NCI-H146 treated with DMSO at 0.1 percent for 48 hours (cell line): ENCODE measurements around the gene AHDC1.
"Not testable (repeated sequence)": the region's sequence is repeated elsewhere in the genome, so short reads cannot be mapped to it uniquely, and the experiment has no call there.

Experiments
- DNase-seq: peaks from one replicate; lab custom pipeline; 2025; ENCODE audit not compliant: unreplicated experiment; lab: John Stamatoyannopoulos, UW

The AHDC1 gene

DNA sequence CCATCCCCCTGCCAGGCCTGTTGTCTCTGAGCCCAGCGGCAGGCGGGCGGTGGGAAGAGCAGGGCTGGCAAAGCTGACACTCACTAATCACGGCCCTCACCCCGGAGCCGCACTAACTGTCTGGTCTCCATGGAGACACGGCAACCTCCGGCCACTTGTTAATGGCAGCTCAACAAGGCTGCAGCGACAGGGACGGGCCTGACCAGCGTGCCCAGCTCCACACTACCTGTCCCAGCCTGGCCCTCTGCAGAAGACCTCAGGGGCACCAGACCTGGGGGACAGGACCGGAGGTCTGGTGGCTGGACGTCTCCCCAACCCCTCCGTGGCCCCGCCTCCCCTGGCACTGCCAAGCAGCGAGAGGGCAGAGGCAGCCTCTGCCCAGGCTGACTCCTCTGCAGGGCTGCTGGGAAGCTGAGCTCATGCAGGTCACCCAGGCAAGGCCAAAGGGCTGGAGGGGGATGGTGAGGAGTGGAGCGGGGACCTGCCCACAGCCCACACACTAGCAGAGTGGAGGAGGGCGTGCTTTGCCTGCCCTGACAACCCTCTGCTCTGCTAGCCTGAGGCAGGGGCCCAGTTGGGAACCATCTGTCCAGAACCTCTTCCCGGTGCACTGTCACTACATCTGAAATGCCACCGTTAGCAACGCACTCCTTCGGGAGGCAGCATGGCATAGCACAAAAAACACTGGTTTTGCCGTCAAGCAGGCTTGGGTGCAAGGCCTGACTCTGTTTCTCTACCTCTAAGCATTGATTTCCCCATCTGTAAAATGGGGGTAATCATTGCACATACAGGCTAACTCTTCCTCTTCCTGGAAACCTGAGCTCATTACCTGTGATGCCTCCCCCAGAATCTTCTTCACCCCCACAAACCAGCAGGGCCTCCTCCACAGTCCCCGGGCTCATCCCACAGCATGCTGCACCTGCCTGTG is 84.3 kb downstream of the AHDC1 start:
- DNase-seq, result no peak

DNA sequence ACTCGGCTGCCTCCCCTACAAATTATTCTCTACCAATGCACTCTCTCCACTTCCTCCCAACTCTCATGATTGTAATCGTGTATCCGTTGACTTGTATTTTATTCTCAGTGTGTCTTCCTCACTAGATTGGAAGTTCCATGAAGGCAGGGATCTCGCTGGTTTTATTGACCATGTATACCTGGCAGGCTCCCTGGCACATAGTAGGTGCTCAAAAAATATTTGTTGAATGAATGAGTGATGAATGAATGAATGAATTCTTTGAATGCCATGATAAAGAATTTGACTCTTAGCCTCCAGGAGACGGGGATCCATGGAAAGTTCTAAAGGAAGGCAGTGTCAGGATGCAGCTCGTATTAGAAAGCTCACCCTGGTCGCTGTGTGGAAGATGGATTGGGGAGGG is 85.1 kb downstream of the AHDC1 start:
- no peak for DNase-seq

DNA sequence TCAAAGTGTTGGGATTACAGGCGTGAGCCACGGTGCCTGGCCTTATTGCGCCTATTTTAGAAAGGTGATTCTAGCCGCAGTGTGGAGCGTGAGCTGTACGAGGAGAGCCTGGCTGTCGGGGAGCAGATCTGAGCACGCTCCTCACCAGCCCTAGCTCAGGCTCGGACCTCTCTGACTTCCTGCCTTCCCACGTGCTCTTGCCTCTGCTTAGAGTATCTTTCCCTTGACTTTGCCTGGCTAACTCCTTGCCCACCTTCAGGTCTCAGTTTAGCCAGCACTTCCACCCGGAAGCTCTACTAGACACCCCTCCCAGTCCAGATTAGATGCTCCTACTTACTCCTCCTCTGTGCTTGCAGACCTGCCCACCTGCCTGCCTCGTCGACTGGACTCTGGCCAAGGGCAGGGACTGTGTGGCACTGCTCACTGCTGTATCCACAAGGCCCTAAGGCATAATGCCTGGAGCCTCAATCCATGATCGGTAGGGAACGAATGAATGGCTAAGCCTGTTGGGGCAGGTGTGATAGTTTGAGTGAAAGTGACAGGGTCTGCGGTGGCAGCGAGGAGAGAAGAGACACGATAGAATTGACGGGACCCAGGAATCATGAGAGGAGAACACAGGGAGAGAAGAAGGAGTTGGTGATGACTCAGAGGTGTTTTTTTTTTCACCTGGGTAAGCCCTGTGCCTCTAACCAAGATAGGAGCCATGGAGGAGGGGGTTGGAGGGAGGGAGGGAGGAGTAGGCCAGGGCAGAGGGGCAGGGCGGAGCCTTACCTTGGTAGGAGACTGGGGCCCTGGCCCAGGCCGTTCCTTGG is 85.8 kb downstream of the AHDC1 start:
- no peak for DNase-seq

DNA sequence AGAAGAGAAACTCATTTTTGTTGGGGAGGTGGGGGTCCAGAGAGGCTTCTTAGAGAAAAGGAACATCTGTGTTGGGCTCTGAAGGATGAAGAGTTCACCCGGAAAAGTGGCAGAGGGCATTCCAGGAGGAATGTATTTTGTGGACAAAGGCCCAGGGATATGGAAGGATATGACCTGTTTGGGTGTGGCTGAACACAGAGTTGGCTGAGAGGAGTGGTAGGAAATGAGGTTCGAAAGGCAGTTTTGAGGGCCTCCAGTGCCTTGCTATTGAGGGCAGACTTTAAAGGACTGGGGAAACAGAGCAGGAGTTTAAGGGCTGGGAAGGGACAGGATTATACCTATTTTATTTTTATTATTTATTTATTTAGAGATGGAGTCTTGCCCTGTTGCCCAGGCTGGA is 86.6 kb downstream of the AHDC1 start:
- no peak for DNase-seq

DNA sequence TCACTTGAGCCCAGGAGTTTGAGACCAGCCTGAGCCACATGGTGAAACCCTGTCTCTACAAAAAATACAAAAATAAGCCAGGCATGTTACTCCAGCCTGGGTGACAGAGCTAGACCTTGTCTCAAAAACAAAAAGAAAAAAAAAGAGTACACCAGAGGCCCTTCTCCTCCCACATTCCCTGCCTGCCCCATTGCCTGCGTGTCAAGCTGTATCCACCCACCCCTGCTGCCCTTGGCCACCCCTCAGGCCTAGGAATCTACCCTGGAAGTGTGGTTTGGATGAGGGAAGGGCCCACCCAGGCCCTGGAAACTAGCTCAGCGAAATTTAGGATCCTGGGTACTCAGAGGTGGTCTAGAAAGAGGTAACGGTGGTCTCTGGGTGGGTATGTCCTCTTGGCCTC is 88.3 kb downstream of the AHDC1 start:
- DNase-seq, result no peak

DNA sequence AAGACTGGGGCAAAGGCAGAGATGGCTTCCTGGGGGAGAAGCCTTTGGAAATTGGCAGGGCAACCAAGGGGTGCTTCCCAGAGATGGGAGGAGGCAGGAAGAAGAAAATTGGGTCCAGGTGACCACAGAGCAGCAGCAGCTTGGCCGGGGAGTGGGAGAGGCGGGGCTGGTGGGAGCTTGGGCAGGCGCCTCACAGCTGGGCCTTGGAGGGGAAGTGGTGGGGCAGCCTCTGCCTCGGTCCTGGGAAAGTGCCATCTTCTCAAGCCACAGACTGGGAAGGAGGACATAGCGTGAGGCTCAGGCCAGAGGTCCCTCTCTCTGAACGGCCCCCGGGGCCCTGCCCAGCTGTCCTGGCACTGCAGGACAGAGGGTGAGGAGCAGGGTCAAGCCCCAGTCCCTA is 90.0 kb downstream of the AHDC1 start:
- DNase-seq, result no peak

DNA sequence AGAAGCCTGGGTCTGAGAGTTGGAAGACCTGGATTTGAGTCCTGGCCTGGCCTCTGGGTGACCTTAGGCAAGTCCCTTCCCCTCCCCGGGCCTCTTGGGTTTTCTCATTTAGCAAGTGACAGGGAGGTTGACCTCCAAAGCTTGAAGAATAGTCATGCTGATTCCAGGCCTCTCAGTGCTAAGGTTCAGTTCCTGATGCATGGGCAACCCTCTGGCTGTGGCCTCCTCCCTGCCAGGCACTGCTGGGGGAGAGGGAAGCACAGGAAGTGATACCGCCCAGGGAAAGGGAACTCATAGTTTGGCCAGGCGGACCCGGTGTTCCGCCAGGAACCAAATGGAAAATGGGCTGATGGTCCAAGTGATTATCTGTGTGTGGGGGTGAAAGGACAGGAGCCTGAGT is 90.4 kb downstream of the AHDC1 start:
- DNase-seq, result no peak

DNA sequence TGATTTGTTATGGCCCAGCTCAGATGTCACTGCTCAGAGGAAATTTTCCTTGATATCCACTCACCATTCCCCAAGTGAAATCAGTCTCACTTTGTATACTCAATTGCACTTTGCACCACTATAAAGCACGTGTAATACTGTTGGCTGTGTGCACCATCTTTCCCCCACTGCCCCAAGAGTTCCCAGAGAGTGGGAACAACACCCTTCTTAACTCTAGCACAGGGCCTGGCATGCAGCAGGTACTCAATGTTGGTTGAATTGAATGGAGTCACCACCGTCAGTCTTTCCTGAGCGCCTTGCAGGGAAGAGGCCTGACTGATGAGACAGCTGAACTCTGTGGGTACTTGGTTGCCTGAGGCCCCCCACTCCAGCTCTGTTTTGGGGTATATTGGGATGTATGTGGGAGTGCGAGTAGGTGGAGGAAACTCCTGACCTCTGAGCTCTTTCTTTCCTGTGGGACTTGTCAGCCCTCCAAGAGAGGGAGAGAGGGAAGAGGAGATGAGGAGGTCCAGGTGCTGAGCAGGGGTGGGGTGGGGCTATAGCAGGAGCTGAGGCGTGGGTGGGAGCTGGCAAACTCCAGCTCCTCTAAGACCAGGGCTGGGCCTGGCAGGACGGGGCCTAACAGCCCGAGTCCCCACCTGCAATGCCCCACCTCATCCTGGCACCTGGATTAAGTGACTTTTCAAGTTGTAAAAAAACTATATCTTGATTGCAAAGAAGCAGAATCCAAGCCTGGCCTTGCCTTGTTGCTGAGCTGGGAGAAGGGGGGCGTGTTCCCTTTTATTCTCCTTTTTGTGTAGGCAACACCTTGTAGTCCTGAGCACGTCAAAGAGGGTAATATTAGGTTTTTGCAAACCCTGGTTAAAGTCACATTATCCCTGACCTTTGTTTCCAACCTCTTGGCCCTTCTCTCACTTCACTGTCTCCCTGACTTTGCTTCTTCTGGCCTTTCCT is 94.5 kb downstream of the AHDC1 start:
- no peak for DNase-seq

DNA sequence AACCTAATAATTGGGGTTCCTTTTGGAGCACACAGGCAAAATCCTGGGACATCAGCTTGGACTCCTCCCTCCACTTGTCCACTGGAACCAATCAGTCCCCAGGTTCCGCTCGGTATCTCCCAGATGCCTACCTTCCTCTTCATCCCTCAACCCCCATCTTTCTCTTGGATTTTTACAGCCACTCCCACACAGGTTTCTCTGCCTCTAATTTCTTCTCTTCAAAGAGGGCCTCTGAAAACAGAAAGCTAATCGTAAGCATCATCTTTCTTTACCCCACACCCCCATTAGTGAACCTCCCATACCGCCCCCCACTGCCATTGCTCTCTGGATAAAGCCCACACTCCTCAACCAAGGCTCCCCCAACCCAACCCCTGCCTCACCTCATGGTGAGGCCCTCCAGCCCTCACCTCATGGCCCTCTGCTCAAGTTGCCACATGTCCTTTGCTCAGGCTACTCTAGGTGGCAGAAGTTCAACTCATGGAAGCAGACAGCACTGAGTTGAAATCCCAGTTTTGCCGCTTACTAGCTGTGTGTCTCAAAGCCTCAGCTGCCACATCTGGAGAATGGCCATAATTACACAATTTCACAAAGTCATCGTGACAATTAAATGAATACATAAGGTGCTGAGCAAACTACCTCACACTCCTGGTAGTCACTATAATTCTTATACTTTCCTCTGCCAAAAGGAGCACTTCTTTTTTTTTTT is 95.8 kb downstream of the AHDC1 start:
- no peak for DNase-seq

DNA sequence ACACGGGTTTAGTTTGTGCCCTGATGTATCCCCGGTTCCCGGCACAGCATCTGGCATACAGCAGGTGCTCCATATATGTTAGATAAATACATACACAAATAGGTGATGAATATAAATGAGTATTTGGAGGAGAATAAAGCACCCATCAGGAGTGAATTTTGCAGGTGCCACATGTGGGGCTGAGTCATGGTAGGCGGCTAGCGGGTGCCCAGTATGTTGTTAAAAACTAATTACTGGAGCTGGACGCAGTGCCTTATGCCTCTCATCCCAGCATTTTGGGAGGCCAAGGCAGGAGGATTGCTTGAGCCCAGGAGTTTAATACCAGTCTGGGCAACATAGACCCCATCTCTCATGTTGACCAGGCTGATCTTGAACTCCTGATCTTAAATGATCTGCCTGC is 97.2 kb downstream of the AHDC1 start:
- DNase-seq, result no peak

DNA sequence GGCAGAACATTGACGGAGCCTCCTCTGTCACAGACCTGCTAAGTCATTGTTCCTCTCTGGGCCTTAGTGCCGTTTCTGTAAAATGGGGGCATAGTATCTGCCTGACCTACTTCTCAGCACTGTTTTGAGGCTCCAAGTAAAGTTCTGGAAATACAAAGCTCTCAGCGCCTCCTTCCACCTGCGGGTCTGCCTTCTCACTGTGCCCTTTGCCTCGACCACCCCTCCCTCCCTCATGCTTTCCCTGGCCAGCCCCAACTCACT is 98.6 kb downstream of the AHDC1 start:
- DNase-seq, result no peak

DNA sequence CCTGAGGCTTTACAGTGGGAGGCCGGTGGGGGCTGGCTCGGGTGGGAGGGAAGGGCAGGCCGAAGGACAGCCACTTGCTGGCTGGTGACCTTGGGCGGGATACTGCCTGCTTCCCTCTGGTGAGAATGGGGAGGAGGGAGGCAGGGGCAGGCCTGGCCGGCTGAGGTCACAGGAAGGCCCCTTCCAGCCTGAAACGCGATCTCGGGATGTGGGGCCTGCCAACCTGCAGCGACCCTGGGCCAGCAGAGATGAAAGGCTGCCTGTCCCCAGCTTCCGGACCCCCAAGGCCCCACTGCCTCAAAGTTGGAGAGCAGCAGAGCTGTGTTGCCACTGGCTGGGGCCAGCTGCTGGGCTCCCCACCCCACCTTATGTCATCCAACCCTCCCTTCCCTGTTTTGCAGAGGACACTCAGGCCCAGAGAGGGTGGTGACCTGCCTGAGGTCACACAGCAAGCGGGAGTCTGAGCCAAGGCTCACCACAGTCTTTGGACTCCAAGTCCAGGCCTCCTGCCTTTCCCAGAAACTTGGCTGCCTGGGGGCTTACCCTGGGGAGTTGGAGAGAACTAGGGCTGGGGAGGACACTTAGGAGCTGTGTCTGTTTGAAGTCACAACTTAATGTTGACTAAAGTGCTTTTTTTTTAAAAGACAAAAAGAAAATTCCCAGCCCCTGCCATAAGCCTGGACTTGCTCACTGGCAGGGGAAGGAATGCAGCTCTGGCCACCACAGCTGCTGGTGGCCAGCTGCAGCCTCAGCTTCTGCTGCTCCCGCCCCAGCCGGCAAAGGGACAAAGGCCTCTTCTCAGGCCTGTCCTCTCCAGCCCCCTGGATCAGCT is 99.1 kb downstream of the AHDC1 start:
- no peak for DNase-seq

DNA sequence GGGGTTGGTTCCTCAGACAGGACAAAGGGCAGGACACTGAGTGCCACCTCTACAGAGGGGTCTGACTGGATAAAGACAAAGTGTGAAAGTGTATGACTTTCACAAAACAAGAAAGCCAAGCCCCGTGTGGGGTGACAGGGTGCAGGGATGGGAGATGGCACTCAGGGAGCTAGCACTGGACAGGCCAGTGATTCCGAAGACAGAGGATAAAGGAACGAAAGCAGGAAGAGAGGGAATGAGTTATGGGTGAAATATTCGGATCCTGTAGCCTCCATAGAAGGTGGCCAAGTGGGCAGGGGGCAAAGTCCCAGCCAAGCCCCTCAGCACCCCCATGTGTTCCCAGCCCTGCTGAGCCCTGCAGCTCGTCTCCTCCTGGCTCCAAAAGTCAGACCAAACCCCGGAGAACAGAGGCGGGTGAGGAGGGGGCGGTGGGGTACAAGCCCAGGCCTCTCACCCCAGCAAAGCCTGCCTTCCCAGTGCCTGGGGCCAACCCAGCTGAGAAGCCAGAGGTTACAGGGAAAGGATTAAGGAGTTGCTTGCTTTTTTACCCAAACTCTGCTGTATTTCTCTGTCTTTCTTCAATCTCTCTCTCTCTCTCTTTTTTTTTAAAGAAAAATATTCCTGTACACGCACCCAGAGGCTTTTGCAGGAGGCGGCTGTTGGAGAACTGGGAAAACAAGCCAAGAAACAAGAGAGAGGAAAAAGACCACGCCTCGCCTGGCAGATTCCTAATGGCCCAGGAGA is 99.9 kb downstream of the AHDC1 start:
- no peak for DNase-seq

DNA sequence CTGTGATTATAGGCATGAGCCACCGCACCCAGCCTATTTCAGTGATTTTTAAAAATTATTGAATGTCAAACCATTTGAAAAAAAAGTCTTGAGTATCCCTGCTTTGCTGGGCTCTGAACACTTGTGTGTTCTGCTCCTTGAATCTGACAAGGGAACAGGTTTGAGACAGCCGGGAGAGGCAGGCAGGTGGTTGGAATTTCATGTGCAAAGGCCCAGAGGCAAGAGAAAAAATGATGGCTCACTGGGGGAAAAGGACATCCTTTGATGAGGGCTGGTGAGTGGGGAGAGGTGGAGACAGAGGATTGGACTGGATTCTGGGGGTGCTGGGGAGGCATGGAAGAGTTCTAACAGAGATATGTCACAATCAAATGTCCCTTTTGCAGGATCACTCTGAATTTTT is 100.9 kb downstream of the AHDC1 start:
- no peak for DNase-seq

DNA sequence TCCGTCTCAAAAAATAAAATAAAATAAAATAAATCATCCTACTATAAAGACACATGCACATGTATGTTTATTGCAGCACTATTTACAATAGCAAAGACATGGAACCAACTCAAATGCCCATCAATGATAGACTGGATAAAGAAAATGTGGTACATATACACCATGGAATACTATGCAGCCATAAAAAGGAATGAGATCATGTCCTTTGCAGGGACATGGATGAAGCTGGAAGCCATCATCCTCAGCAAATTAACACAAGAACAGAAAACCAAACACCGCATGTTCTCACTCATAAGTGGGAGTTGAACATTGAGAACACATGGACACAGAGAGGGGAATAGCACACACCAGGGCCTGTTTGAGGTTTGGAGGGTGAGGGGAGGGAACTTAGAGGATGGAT is 102.8 kb downstream of the AHDC1 start:
- DNase-seq, result not testable (repeated sequence)

DNA sequence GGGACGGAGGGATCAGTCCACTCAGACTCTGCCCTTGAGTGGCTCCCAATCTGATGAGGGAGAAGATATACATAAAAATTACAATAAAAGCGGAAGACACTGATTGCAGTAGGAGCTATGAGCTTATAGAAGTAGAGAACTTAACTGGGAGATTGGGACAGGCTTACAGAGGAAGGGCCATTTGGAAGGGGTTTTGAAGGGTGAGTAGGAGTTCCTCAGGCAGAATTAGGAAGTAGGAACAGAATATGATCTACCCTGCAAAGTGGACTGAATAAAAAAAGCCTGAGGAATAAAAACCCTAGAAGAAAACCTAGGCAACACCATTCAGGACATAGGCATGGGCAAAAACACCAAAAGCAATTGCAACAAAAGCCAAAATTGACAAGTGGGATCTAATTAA is 104.8 kb downstream of the AHDC1 start:
- DNase-seq, result no peak

DNA sequence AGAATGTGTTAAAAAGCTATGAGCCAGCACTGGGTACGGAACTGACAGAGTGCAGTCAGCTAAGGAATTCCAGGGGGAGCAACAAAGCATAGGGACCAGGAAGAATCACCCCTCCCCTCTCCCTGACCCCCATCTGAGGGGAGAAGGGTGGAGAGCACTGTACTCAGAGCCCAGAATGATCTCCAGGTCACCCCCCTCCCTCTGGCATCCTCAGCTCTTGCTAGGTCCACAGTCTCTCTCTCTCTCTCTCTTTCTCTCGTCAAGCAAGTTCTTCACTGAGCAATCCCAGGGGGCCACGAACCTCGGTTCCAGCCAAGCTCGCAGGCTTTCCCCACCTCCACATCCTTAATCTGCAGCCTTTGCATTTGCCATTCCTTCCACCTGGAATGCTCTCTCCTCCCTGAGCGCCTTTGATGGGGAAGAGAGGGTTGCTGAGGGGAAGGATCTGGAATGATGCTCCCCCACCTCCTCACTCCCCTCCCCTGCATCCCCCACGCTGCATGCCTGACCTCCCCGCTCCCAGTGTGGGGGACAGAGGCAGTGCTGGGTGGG is 107.3 kb downstream of the AHDC1 start:
- no peak for DNase-seq

DNA sequence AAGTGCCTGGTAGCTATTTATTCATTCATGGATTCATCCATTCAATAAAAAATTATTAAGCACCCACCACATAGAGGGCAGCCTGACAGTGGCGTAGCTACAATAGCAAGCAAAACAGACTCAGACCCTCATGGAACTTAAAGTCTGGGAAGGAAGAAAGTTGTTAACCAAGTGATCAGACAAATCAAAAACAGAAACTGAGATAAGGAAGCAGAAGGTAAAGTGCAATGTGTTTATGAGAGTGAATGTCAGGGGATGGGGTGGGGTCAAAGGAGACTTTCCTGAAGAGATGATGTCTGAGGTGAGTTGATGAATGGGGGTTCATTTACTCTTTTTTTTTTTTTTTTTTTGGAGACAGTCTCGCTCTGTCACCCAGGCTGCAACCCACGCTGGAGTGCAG is 111.1 kb downstream of the AHDC1 start:
- no peak for DNase-seq
